HL-60 (cell line): ENCODE measurements around the gene WIPF1.

Experiments used
- DNase-seq, 2 experiments: peaks; one replicate each; pipeline ENCODE4 v3.0.0-alpha.2; 2010 to 2020; ENCODE audit warnings: low read depth in 1 of 2, low spot score in 1 of 2
- H3K27ac ChIP-seq: fragments of 250-450 bp; sonication (Bioruptor Pico); replicated peaks from 2 replicates; pipeline ENCODE4 v1.5.1; 2020; ENCODE audit warnings: mild to moderate bottlenecking, moderate library complexity
- H3K27me3 ChIP-seq: fragments of 250-450 bp; sonication (Bioruptor Pico); 2 replicates; pipeline ENCODE4 v1.5.1; 2021; ENCODE audit warnings: mild to moderate bottlenecking, moderate library complexity; ENCODE audit not compliant: insufficient read depth, poor library complexity, severe bottlenecking
- H3K4me3 ChIP-seq: replicated peaks from 2 replicates; pipeline ENCODE4 v1.5.1; 2011; ENCODE audit warnings: mild to moderate bottlenecking, control low read depth, low read length; ENCODE audit not compliant: insufficient read depth
- CTCF ChIP-seq: IDR thresholded peaks from one replicate; pipeline ENCODE4 v1.5.1; 2011; ENCODE audit warnings: low read length, control low read depth, inconsistent platforms; ENCODE audit not compliant: insufficient read depth
- GABPA ChIP-seq: IDR thresholded peaks from 2 replicates; pipeline ENCODE4 v1.6.1; 2012; ENCODE audit warnings: low read depth
- POLR2AphosphoS5 ChIP-seq: IDR thresholded peaks from 2 replicates; pipeline ENCODE4 v1.6.1; 2012; ENCODE audit warnings: low read depth
- REST ChIP-seq: IDR thresholded peaks from 2 replicates; pipeline ENCODE4 v1.6.1; 2012; ENCODE audit warnings: low read depth; ENCODE audit not compliant: insufficient replicate concordance
- SPI1 ChIP-seq: IDR thresholded peaks from 2 replicates; pipeline ENCODE4 v1.6.1; 2012; ENCODE audit warnings: low read depth, mild to moderate bottlenecking, borderline replicate concordance

The WIPF1 gene

GRCh38 chr2:174586418-174587295, 10.9 kb downstream of the WIPF1 start:
- TF ChIP-seq REST (no peak), POLR2AphosphoS5 (no peak), GABPA (no peak), SPI1 (no peak), CTCF (no peak)

GRCh38 chr2:174585657-174586252, 11.8 kb downstream of the WIPF1 start:
- DNase-seq, result no peak
- H3K4me3 ChIP-seq, result no peak overlapping the region
- H3K27ac ChIP-seq, result no peak overlapping the region
- H3K27me3 ChIP-seq, result no peaks in the 10 kb centered on the region
- TF ChIP-seq SPI1 (no peak), GABPA (no peak), POLR2AphosphoS5 (no peak), CTCF (no peak), REST (no peak)

More at GRCh38 chr2:174586418-174587295, 10.9 kb downstream of the WIPF1 start:
- H3K27ac ChIP-seq, result no peak overlapping the region
- no peak overlapping the region for H3K4me3 ChIP-seq
- no peaks in the 10 kb centered on the region for H3K27me3 ChIP-seq
- no peak for DNase-seq

- no peak for DNase-seq
- TF ChIP-seq CTCF (no peak), GABPA (no peak)
- H3K27ac ChIP-seq, result no peak overlapping the region
These were observed 12.5 kb downstream of the WIPF1 start for GRCh38 chr2:174585146-174585545.

More at GRCh38 chr2:174585146-174585545, 12.5 kb downstream of the WIPF1 start:
- Histone ChIP-seq H3K27me3 (no peaks in the 10 kb centered on the region), H3K4me3 (no peak overlapping the region)
